HepG2 (cell line): ENCODE measurements around the gene HEYL. TPM values are rescaled to one million over a fixed set of nuclear protein-coding genes. Genes with fewer than 3 reads are reported as not detected.

ENCODE experiments used
- ATAC-seq: fragments of 200-7000 bp; cut with Tn5 transposase; 3 replicates; pipeline ENCODE4 v1.9.1; 2020; ENCODE audit warnings: mild to moderate bottlenecking, moderate library complexity
- BruUV-seq: library from RNA; stranded (reverse); fragments of 400-500 nt; replicated peaks from 2 replicates; lab custom pipeline; 2021; lab: Mats Ljungman, UMichigan
- CTCF ChIA-PET: fragments of 300-600 bp; formaldehyde crosslinking; extraction: SDS; loops from one replicate; lab custom pipeline; 2021; ENCODE audit warnings: low total read pairs, inconsistent platforms, low intra/inter-chr PET ratio; lab: Yijun Ruan, JAX
- POLR2A ChIA-PET: fragments of 350-600 bp; sonication (Branson Sonifier 250); formaldehyde crosslinking; loops from one replicate; lab custom pipeline; 2020; ENCODE audit warnings: antibody characterized with exemption, inconsistent platforms; lab: Yijun Ruan, JAX
- DNase-seq: peaks from one replicate; pipeline ENCODE4 v3.0.0-alpha.2; 2015; ENCODE audit warnings: low spot score
- FAIRE-seq: peaks from 3 replicates; lab custom pipeline; 2011; peaks lifted over from hg19 to GRCh38; lab: Jason Lieb, UNC
- H2AFZ ChIP-seq: one replicate; pipeline ENCODE4 v1.6.1; 2011; ENCODE audit warnings: low read length, inconsistent platforms
- H3K27ac ChIP-seq: fragments of 300-600 bp; 3 replicates; pipeline ENCODE4 v1.8.0; 2011; ENCODE audit warnings: mixed run types, mild to moderate bottlenecking, mixed read lengths, low read length, inconsistent platforms; ENCODE audit not compliant: insufficient read depth; ENCODE audit errors: extremely low read length
- H3K27me3 ChIP-seq, 2 experiments: fragments of 200-600 bp in 1 of 2; 2 replicates in 1 of 2; 3 replicates in 1 of 2; pipeline versions ENCODE4 v1.6.0 to v1.8.0; 2011; ENCODE audit warnings: low read length in 2 of 2, mild to moderate bottlenecking in 2 of 2, moderate library complexity in 2 of 2, inconsistent platforms in 1 of 2; ENCODE audit not compliant: insufficient read depth in 2 of 2, control insufficient read depth in 1 of 2
- H3K36me3 ChIP-seq, 2 experiments: fragments of 200-600 bp in 1 of 2; replicated peaks in 1 of 2; 2 replicates in 1 of 2; 3 replicates in 1 of 2; pipeline versions ENCODE4 v1.5.1 to v1.8.0; 2011; ENCODE audit warnings: low read length in 2 of 2, inconsistent platforms in 1 of 2; ENCODE audit not compliant: insufficient read depth in 2 of 2, control insufficient read depth in 1 of 2
- H3K4me1 ChIP-seq: 2 replicates; pipeline ENCODE4 v1.5.1; 2012; ENCODE audit warnings: low read length, inconsistent platforms; ENCODE audit not compliant: insufficient read depth
- H3K4me2 ChIP-seq: 2 replicates; pipeline ENCODE4 v1.6.0; 2011; ENCODE audit warnings: low read depth, low read length, inconsistent platforms
- H3K4me3 ChIP-seq, 3 experiments: fragments of 200-600 bp in 1 of 3; sonication (generic), shearing (Covaris generic) in 1 of 3; replicated peaks in 1 of 3; 2 replicates each; pipeline ENCODE4 v1.5.1; 2011 to 2016; ENCODE audit warnings: low read length in 3 of 3, inconsistent platforms in 2 of 3, low read depth in 2 of 3, mild to moderate bottlenecking in 2 of 3, control low read depth in 1 of 3, mixed read lengths in 1 of 3; ENCODE audit not compliant: insufficient read depth in 1 of 3
- H3K79me2 ChIP-seq: one replicate; pipeline ENCODE4 v1.6.1; 2011; ENCODE audit warnings: low read length, inconsistent platforms; ENCODE audit not compliant: insufficient read depth
- H3K9ac ChIP-seq: 2 replicates; pipeline ENCODE4 v1.6.0; 2011; ENCODE audit warnings: mild to moderate bottlenecking, low read depth, low read length, inconsistent platforms; ENCODE audit not compliant: insufficient read depth
- H3K9me3 ChIP-seq: 2 replicates; pipeline ENCODE4 v1.5.1; 2012; ENCODE audit warnings: mild to moderate bottlenecking, low read length
- H4K20me1 ChIP-seq: 2 replicates; pipeline ENCODE4 v1.6.0; 2011; ENCODE audit warnings: inconsistent platforms, mild to moderate bottlenecking, low read length, moderate library complexity; ENCODE audit not compliant: insufficient read depth
- ATF7-NPFF ChIP-seq: sonication (generic); formaldehyde crosslinking; IDR thresholded peaks from 2 replicates; pipeline ENCODE4 v1.8.1; 2023; ENCODE audit warnings: mild to moderate bottlenecking, low read depth, missing genetic modification reagents, moderate library complexity
- CENPX ChIP-seq: sonication (generic); formaldehyde crosslinking; IDR thresholded peaks from 2 replicates; pipeline ENCODE4 v1.9.0; 2021; ENCODE audit warnings: mild to moderate bottlenecking, missing genetic modification reagents, moderate library complexity
- KLF11 ChIP-seq: IDR thresholded peaks from 2 replicates; pipeline ENCODE4 v1.6.1; 2016; ENCODE audit warnings: missing compliant biosample characterization
- NPAS2 ChIP-seq: sonication (generic); formaldehyde crosslinking; IDR thresholded peaks from 2 replicates; pipeline ENCODE4 v1.8.0; 2022; ENCODE audit warnings: mild to moderate bottlenecking, missing genetic modification reagents, borderline replicate concordance
- SMARCC2 ChIP-seq: fragments of 450-650 bp; IDR thresholded peaks from 2 replicates; pipeline ENCODE4 v1.6.1; 2017; ENCODE audit warnings: antibody characterized with exemption, mild to moderate bottlenecking
- SYNCRIP ChIP-seq: fragments of 200-400 bp; formaldehyde crosslinking; IDR thresholded peaks from 2 replicates; pipeline ENCODE4 v1.6.1; 2018; ENCODE audit warnings: mild to moderate bottlenecking, low read depth, low read length; ENCODE audit not compliant: insufficient read depth
- ZNF235 ChIP-seq: sonication (generic); formaldehyde crosslinking; IDR thresholded peaks from 2 replicates; pipeline ENCODE4 v1.8.1; 2023; ENCODE audit warnings: mild to moderate bottlenecking, missing genetic modification reagents, borderline replicate concordance
- ZNF260 ChIP-seq: sonication (generic); formaldehyde crosslinking; IDR thresholded peaks from 2 replicates; pipeline ENCODE4 v1.4.0; 2020; ENCODE audit warnings: missing genetic modification reagents, low read depth, mild to moderate bottlenecking, borderline replicate concordance
- ZNF292 ChIP-seq: sonication (generic); formaldehyde crosslinking; IDR thresholded peaks from 2 replicates; pipeline ENCODE4 v1.8.1; 2022; ENCODE audit warnings: mild to moderate bottlenecking, low read depth, missing genetic modification reagents, borderline replicate concordance
- ZNF891 ChIP-seq: sonication (generic); formaldehyde crosslinking; IDR thresholded peaks from 2 replicates; pipeline ENCODE4 v1.5.0; 2020; ENCODE audit warnings: mild to moderate bottlenecking, missing genetic modification reagents
- WGBS: methylation state at CpG from one replicate; pipeline ENCODE4 v1.1.6; 2017; ENCODE audit warnings: low lambda C conversion rate; 5-methylcytosine and 5-hydroxymethylcytosine counted together
- in situ Hi-C: cut with HindIII; loops from 2 replicates; pipeline ENCODE4 v1.10.0; 2017; ENCODE audit warnings: low pct_unique_long_range_greater_than_20kb; ENCODE audit not compliant: extremely low pct_ligation_motif_present
- intact Hi-C: fragments of 100-400 bp; cut with micrococcal nuclease; formaldehyde crosslinking; loops from one replicate; pipeline ENCODE4 v1.10.0; 2022; ENCODE audit not compliant: unreplicated experiment
- polyA plus RNA-seq, 8 experiments: library from polyadenylated mRNA; depleted of rRNA in 3 of 8; stranded (reverse) in 7 of 8; unstranded in 1 of 8; fragments of >200 nt; fragmentation: Illumina TruSeq in 4 of 8; extraction: Trizol in 4 of 8; gene quantifications; 2 replicates each; pipeline versions ENCODE4 v1.2.1 to v1.2.3, GENCODE V29; 2011 to 2016; ENCODE audit warnings: low read depth in 4 of 8, missing spikeins in 1 of 8, mixed read lengths in 1 of 8; ENCODE audit not compliant: insufficient read depth in 1 of 8
- total RNA-seq, 5 experiments: library from RNA; depleted of rRNA; stranded (reverse); fragments of >200 nt; fragmentation: Illumina TruSeq; extraction: Trizol; gene quantifications; 2 replicates each; pipeline ENCODE4 v1.2.3, GENCODE V29; 2016; ENCODE audit warnings: low read depth in 1 of 5
- TF ChIP-seq, protein P1 (sequence below): sonication (generic); formaldehyde crosslinking; IDR thresholded peaks from one replicate; pipeline ENCODE4 v1.5.1; 2020; ENCODE audit warnings: mild to moderate bottlenecking, missing genetic modification reagents; ENCODE audit errors: not compliant biosample characterization
- TF ChIP-seq, protein P2 (sequence below): sonication (generic); formaldehyde crosslinking; IDR thresholded peaks from 2 replicates; pipeline ENCODE4 v1.5.0; 2020; ENCODE audit warnings: missing genetic modification reagents

Gene HEYL
- total and polyA plus RNA-seq, 2 of the 13 experiments (the other 11 are each of a cell fraction or from before 2014, with no cell fraction given) = 0.03 to 0.04 TPM

DNA sequence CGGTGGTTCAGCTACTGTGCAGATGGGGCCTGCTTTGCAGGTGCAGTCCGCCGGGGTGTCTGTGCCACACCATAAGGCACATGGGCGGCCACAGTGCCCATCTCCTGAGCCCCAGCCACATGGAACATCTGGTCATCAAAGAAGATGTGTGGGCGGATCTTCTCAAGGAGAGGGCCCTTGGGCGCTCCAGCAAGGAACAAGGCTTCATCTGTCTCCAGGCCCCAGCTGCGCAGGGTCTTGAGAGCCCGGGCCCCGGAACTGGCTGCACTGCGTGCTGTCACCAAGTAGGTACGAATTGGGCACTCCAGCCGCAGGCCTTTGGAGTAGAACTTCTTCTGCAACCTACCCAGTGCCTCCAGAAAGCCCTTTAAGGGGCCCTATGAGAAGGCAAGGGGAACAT is 19.7 kb upstream of the HEYL start:
- no peak overlapping the region for H3K4me2 ChIP-seq
- WGBS = 20% methylated on average over 6 of the region's 12 CpGs
- no peak for ATAC-seq
- peaks cover 0 to 52% of the 10 kb centered on the region in 2 experiments; a peak in 2 of 5 replicates for H3K27me3 ChIP-seq
- ChIA-PET POLR2A (no interaction called here), CTCF (interaction anchor here (1.9 kb wide), 1 partner anchor 53 kb away, joined by 10 read pairs; no protein-coding TSS in a partner anchor)
- no peak for FAIRE-seq
- intact Hi-C loops = no loop called here
- no peaks in the 10 kb centered on the region for H3K79me2 ChIP-seq
- H3K4me3 ChIP-seq = no peak overlapping the region
- no TSS peak for BruUV-seq
- in situ Hi-C loops = no loop called here
- no peak overlapping the region for H3K9ac ChIP-seq
- DNase-seq = no peak
- no peak overlapping the region for H3K27ac ChIP-seq
- no peaks in the 10 kb centered on the region for H4K20me1 ChIP-seq
- H3K4me1 ChIP-seq = no peaks in the 10 kb centered on the region
- H3K36me3 ChIP-seq = no peaks in the 10 kb centered on the region
- H3K9me3 ChIP-seq = no peaks in the 10 kb centered on the region
- no peak overlapping the region for H2AFZ ChIP-seq
- TF ChIP-seq NPAS2 (CRISPR knock-in tag) (no peak), SYNCRIP (no peak), ZNF235 (CRISPR knock-in tag) (no peak), ZNF891 (CRISPR knock-in tag) (no peak), ATF7-NPFF (no peak), SMARCC2 (no peak), KLF11 (CRISPR knock-in tag) (no peak), ZNF292 (CRISPR knock-in tag) (no peak), ZNF260 (CRISPR knock-in tag) (no peak), CENPX (CRISPR knock-in tag) (no peak)
- TF ChIP-seq, protein P1, sequence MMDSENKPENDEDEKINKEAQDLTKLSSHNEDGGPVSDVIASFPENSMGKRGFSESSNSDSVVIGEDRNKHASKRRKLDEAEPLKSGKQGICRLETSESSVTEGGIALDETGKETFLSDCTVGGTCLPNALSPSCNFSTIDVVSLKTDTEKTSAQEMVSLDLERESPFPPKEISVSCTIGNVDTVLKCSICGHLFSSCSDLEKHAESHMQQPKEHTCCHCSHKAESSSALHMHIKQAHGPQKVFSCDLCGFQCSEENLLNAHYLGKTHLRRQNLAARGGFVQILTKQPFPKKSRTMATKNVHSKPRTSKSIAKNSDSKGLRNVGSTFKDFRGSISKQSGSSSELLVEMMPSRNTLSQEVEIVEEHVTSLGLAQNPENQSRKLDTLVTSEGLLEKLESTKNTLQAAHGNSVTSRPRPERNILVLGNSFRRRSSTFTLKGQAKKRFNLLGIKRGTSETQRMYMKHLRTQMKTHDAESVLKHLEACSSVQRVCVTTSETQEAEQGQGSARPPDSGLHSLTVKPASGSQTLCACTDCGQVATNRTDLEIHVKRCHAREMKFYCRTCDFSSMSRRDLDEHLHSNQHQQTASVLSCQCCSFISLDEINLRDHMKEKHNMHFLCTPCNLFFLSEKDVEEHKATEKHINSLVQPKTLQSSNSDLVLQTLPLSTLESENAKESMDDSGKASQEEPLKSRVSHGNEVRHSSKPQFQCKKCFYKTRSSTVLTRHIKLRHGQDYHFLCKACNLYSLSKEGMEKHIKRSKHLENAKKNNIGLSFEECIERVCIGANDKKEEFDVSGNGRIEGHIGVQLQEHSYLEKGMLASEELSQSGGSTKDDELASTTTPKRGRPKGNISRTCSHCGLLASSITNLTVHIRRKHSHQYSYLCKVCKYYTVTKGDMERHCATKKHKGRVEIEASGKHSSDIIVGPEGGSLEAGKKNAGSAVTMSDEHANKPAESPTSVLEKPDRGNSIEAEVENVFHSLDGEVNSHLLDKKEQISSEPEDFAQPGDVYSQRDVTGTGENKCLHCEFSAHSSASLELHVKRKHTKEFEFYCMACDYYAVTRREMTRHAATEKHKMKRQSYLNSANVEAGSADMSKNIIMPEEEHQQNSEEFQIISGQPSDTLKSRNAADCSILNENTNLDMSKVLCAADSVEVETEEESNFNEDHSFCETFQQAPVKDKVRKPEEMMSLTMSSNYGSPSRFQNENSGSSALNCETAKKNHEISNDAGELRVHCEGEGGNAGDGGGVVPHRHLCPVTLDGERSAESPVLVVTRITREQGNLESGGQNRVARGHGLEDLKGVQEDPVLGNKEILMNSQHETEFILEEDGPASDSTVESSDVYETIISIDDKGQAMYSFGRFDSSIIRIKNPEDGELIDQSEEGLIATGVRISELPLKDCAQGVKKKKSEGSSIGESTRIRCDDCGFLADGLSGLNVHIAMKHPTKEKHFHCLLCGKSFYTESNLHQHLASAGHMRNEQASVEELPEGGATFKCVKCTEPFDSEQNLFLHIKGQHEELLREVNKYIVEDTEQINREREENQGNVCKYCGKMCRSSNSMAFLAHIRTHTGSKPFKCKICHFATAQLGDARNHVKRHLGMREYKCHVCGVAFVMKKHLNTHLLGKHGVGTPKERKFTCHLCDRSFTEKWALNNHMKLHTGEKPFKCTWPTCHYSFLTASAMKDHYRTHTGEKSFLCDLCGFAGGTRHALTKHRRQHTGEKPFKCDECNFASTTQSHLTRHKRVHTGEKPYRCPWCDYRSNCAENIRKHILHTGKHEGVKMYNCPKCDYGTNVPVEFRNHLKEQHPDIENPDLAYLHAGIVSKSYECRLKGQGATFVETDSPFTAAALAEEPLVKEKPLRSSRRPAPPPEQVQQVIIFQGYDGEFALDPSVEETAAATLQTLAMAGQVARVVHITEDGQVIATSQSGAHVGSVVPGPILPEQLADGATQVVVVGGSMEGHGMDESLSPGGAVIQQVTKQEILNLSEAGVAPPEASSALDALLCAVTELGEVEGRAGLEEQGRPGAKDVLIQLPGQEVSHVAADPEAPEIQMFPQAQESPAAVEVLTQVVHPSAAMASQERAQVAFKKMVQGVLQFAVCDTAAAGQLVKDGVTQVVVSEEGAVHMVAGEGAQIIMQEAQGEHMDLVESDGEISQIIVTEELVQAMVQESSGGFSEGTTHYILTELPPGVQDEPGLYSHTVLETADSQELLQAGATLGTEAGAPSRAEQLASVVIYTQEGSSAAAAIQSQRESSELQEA (CRISPR knock-in tag) = no peak
- TF ChIP-seq, protein P2, sequence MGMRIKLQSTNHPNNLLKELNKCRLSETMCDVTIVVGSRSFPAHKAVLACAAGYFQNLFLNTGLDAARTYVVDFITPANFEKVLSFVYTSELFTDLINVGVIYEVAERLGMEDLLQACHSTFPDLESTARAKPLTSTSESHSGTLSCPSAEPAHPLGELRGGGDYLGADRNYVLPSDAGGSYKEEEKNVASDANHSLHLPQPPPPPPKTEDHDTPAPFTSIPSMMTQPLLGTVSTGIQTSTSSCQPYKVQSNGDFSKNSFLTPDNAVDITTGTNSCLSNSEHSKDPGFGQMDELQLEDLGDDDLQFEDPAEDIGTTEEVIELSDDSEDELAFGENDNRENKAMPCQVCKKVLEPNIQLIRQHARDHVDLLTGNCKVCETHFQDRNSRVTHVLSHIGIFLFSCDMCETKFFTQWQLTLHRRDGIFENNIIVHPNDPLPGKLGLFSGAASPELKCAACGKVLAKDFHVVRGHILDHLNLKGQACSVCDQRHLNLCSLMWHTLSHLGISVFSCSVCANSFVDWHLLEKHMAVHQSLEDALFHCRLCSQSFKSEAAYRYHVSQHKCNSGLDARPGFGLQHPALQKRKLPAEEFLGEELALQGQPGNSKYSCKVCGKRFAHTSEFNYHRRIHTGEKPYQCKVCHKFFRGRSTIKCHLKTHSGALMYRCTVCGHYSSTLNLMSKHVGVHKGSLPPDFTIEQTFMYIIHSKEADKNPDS (CRISPR knock-in tag) = no peak
